Esophagus muscularis mucosa (tissue), 4 donors: Measurements from ENCODE around the gene CELSR1.

Experiments
- EP300 ChIP-seq: sonication (generic); formaldehyde crosslinking; IDR thresholded peaks from one replicate; pipeline ENCODE4 v1.6.1; 2017; ENCODE audit warnings: antibody characterized with exemption
- POLR2A ChIP-seq: fragments of 450-650 bp; IDR thresholded peaks from one replicate; pipeline ENCODE4 v1.6.1; 2017; ENCODE audit warnings: antibody characterized with exemption, moderate library complexity, mild to moderate bottlenecking, low read depth
- POLR2AphosphoS5 ChIP-seq, 2 donors: sonication (generic); formaldehyde crosslinking; IDR thresholded peaks; one replicate each; pipeline ENCODE4 v1.6.1; 2017; ENCODE audit warnings: antibody characterized with exemption in 2 of 2
- TF ChIP-seq, protein P1 (sequence below), 3 experiments: fragments of 200-600 bp in 2 of 3; fragments of 450-650 bp in 1 of 3; sonication (generic) in 2 of 3; IDR thresholded peaks; one replicate each; pipeline ENCODE4 v1.5.1; 2017 to 2019; ENCODE audit warnings: antibody characterized with exemption in 3 of 3, mild to moderate bottlenecking in 2 of 3, moderate library complexity in 1 of 3

DNA sequence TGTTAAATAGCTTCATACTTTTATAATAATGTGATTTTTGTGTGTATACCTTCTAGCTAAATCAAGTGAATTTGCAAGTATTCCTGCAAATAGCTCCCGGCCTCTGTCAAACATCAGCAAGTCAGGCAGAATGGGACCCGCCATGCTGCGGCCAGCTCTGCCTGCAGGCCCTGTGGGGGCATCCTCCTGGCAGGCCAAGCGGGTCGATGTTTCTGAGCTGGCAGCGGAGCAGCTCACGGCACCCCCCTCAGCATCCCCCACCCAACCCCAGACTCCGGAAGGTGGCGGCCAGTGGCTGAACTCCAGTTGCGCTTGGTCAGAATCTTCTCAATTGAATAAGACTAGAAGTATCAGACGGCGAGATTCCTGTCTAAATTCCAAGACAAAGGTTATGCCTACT lies 221.4 kb downstream of the CELSR1 start:
- TF ChIP-seq EP300 = no peak
- TF ChIP-seq, protein P1, sequence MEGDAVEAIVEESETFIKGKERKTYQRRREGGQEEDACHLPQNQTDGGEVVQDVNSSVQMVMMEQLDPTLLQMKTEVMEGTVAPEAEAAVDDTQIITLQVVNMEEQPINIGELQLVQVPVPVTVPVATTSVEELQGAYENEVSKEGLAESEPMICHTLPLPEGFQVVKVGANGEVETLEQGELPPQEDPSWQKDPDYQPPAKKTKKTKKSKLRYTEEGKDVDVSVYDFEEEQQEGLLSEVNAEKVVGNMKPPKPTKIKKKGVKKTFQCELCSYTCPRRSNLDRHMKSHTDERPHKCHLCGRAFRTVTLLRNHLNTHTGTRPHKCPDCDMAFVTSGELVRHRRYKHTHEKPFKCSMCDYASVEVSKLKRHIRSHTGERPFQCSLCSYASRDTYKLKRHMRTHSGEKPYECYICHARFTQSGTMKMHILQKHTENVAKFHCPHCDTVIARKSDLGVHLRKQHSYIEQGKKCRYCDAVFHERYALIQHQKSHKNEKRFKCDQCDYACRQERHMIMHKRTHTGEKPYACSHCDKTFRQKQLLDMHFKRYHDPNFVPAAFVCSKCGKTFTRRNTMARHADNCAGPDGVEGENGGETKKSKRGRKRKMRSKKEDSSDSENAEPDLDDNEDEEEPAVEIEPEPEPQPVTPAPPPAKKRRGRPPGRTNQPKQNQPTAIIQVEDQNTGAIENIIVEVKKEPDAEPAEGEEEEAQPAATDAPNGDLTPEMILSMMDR (IDR thresholded peaks at IDR 0.05) = no peak
- no peak for TF ChIP-seq POLR2A
- TF ChIP-seq POLR2AphosphoS5 (IDR thresholded peaks at IDR 0.05) = no peak
